GM21737 (cell line): ENCODE measurements around the gene PRKD1.
"Not testable (repeated sequence)": the region's sequence is repeated elsewhere in the genome, so short reads cannot be mapped to it uniquely, and the experiment has no call there.

Experiments used
- ATAC-seq: cut with Tn5 transposase; IDR thresholded peaks from one replicate; pipeline ENCODE4 v1.9.1; 2021; ENCODE audit warnings: mild to moderate bottlenecking, moderate library complexity; ENCODE audit not compliant: unreplicated experiment

PRKD1 gene

DNA sequence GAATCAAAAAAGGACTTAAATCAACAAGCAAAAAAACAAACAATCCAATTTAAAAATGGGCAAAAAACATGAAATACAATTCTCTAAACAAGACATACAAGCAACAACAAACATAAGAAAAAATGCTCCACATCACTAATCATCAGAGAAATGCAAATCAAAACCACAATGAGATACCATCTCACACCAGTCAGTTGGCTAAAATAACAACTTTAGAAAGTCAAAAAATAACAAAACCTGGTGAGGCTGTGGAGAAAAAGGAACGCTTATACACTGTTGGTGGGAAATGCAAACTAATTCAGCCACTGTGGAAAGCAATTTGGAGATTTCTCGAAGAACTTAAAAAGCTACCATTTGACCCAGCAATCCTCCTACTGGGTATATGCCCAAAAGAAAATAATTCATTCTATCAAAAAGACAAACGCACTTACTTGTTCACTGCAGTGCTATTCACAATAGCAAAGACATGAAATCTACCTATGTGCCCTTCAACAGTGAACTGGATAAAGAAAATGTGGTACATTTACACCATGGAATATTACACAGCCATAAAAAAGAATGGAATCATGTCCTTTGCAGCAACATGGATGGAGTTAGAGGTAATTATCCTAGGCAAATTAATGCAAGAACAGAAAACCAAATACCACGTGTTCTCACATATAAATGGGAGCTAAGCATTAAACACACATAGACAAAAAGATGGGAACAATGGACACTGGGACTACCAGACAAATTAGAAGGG is 26.9 kb downstream of the PRKD1 start:
- no peak for ATAC-seq

DNA sequence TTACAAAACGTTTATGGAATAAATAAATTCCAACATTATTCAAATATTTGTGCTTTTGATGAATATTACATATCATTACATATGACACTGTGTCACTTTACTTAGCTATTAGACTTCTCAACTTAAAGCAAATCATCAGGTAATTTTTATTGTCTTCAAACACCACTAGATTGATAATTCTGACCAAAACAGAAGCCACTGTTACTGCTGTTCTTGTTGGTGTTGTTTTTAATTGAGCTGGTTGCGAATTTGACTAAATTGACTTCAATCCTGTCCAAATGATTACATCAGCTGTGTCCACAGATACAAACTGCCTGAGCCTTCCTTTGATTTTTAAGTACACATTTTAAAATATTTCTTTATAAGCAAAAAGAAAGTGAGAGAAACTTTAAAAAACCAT is 29.2 kb downstream of the PRKD1 start:
- no peak for ATAC-seq

DNA sequence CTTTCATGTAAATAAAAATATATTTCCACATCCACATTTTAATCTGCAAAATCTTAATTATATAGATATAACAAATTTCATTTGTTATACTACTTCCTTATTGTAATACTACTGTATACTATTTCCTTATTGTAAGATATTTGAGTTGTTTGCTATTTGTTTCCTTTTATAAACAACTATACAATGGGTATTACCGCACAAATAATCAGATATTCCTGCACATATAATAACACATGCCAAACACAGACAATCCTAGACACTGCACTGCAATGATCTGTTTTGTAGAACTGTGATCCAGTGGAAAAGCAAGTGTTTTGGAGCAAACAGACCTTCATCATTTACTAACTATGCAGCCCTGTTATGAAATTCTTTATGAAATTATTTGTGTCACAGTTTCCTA is 30.5 kb downstream of the PRKD1 start:
- ATAC-seq = no peak

DNA sequence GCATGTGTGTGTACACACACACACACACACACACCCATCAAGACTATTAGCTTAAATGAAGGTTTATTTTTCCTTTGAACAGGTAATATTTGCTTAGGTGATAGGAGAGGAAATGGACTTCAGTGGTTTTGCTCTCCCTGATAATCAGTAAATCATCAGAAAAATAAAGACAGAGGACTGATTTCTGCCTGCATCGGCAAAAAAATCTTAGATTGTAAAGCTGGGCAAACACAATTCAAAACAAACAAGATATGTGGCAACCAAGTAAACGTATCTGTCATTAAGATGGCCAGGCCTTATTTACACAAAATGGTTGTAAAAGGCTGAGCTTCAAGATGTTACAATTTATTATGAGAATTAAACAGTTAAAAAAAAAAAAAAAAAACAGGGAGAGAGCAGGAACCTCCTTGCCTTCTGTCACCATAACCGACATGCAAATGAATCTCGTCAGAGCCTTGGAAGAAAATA is 31.3 kb downstream of the PRKD1 start:
- no peak for ATAC-seq

DNA sequence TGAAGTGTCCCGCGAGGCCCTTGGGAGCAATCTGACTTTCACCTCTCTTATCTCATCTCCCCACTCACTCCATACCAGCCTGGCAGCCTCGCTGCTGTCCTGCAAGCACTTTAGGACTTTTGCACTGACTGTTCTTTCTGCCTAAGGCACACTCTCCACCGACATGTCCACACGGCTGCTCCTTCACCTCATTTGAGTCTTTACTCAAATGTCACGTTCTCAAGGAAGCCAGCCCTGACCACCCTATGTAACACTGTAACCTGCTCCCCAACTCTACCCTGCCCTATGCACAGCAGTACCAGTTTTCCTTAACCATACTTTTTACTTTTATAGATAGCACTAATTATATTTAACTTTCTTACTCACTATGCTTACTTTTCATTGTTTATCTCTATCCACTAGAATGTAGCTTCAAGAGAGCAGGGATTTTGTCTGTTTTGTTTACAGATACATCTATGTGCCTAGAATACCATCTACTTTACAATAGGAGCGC is 32.0 kb downstream of the PRKD1 start:
- ATAC-seq = no peak

DNA sequence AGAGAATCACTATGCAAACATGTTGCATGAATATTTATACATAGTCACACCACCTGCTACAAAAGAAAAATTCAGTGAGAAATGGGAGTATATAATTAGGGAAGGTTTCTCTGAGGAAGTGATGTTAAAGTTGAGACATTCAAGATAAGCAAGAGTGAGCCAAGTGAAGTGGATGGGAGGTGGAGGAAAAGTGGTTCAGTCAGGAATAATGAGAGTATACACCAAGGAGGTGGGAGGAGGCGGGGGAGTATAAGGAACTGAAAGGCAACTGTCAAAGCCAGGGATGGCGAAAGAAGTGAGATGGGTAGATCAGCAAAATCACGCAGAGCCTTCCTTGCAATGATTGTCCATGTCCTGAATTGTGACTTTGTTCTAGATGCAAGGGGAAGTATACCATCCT is 33.7 kb downstream of the PRKD1 start:
- ATAC-seq = no peak

DNA sequence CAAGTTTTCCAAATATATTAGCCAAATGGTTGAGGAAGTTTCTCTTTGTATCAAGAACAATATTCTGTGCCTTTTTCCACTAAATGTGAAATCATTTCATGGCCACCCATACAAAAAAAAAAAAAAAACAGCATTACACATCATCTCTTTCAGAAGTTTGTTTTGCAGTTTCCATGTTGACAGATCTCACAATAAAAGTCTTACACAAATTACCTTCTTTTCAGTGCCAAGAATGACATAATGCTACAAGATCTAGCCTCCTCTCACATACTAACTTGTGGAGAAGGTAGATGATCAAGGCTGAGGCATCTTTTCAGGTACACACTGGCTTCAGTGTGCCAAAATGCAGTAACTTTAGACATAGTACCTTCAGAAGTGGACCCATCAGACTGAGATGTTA is 35.3 kb downstream of the PRKD1 start:
- ATAC-seq = no peak

DNA sequence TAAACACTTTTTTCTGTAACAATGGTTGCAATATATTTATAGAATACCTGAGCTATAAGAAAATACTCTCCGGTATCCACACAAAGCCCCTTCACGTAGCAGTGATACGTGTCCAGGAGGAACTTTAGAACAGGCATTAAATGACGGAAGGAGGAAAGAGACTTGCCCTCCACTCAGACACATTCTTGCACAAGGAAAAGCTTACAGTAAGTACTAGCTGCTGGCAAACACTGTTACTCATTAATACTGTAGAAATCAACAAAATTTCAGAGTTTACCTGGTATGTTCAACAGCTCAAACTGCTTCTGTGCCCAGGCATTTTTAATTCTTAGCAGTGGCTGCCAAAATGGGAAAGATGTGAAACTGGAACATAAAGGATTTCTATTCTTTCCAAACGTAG is 41.7 kb downstream of the PRKD1 start:
- no peak for ATAC-seq

DNA sequence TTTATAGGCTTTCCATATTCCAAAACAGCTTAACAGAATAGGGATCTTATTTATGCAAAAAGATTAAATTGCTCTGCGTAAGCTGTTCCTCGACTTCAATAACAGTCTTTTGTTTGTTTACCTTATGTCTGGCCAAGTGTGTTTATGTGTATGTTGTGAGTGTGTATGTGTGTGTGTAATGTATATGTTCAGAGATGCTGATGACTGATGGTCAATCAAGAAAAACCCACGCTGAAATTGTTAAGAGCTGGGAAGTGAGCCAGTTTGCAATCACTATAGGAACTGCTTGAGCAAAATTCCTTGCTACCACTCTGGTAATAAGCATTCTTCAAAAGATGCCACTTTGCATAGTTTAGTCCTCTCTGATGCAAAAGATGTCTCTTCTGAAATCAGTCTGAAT is 59.6 kb downstream of the PRKD1 start:
- ATAC-seq = no peak

DNA sequence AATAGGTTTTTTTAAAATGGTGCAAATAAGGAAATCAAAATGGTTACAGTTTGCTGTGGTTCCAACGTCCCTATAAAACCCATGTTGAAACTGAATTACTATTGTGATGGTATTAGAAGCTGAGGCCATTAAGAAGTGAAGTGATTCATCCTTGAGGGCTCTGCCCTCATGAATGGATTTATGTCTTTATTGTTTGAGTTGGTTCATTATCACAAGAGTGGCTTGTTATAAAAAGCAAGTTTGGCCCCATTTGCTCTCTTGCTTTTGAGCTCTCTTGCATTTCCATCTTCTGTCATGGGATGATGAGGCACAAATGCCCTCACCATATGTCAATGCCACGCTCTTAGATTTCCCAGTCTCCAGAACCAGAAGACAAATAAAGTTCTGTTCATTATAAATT is 62.3 kb downstream of the PRKD1 start:
- no peak for ATAC-seq

DNA sequence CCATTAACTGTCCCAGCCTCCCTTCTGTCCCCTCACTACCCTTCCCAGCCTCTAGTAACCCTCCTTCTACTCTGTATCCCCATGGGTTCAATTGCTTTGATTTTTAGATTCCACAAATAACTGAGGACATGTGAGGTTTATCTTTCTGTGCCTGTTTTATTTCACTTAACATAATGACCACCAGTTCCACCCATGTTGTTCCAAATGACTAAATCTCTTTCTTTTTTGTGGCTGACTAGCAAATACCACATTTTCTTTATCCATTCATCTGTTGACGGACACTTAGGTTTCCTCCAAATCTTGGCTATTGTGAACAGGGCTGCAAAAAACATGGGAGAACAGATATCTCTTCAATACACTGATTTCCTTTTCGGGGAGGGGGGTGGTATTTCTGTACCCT is 65.7 kb downstream of the PRKD1 start:
- no peak for ATAC-seq

DNA sequence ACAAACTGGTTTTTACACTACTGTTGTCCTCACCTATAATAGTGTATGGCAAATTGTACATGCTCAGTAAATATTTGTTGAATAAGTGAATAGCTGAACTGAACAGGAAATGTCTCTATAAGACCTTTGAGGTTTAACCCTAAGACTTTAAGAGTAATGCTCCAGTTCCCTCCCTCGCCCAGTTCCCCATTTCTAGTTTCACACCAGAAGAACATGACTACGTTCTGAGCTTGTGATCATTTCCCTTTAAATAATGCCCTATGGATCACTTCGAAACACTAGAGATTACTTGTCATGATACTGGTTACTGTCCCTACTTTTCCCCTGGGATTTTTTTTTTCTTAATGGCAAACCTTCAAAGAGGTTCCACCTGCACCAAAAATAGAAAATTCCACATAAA is 69.3 kb downstream of the PRKD1 start:
- peak; percentile 83 for ATAC-seq

DNA sequence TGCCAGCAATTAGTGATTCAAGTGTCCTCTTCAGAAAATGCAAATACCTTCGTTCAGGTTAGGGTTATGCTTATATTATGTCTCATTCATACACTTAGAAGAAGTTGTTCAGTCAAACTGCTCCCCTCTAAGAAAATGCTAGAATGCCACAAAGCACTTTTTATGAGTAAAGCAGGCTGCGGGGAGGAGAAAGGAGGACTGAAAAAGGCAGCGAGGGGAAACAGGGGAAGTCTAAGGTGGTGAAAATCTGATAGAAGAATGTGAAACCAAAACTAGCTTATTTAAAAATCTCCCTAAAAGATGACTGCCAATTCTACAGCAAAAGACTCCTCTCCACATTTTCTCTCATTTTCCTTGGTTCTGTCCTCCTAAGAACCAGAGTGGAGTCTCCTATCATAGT is 70.1 kb downstream of the PRKD1 start:
- peak; percentile 60 for ATAC-seq

DNA sequence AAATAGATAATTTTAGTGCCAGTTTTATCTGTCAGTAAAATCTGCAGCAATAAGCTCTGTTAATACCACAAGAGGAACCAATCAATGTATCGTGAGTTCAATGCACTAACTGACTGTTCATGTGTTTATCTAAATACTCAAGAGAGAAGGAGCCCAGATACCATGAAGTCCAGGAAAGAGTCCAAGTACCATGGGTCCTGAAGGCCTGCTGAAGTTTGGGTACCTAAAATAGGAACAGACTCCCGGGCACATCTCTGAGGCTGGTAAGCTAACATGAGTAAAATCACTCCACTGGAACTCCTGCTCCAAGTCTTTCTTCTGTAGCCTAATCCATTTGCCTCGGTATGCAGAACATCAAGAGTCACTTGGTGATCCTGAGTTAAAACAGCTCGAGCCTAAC is 71.1 kb downstream of the PRKD1 start:
- ATAC-seq = no peak

DNA sequence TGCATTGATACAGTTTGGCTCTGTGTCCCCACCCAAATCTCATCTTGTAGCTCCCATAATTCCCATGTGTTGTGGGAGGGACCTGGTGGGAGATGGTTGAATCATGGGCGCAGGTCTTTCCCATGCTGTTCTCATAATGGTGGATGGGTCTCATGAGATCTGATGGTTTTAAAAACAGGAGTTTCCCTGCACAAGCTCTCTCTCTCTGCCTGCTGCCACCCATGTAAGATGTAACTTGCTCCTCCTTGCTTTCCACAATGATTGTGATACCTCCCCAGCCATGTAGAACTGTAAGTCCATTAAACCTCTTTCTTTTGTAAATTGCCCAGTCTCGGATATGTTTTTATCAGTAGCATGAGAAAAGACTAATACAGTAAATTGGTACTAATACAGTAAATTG is 74.0 kb downstream of the PRKD1 start:
- not testable (repeated sequence) for ATAC-seq

DNA sequence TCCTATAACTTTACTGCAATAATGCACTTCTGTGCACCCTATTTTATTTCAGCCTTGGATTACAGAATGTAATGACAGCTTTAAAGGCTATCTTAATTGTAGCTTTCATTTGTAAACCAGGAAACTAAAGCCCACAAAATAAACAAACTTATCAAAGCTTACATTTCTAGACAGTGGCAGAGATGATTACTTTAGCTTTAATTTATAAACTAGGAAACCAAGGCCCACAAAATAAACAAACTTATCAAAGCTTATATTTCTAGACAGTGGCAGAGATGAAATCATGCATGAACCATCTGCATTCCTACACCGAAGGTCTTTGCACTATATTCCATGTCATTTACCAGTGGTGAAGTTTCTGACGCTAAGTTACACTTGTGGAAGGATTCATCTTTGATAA is 74.4 kb downstream of the PRKD1 start:
- no peak for ATAC-seq

DNA sequence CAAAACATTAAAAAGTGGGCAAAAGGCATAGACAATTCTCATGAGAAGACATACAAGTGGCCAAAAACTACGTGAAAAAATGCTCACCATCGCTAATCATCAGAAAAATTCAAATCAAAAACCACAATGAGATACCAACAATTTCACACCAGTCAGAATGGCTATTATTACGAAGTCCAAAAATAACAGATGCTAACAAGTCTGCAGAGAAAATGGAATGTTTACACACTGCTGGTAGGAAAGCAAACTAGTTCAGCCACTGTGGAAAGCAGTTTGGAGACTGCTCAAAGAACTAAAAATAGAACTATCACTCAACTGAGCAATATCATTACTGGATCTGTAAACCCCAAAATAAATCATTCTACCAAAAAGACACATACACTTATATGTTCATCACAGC is 76.2 kb downstream of the PRKD1 start:
- no peak for ATAC-seq

DNA sequence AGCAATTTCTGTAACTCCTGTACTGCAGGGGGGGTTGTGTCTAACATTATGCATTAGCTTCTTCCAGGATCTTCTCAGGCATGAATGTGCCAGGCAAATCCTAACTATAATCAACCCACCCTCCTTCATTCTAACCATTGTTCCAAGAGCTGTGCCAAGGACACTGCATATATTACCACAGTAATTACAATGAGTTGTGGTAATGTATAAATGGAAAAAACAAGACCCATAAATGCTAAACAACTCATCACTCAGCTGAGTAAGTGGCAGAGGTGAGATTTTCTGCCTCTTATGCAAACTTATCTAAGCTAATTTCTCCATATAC is 80.6 kb downstream of the PRKD1 start:
- no peak for ATAC-seq

DNA sequence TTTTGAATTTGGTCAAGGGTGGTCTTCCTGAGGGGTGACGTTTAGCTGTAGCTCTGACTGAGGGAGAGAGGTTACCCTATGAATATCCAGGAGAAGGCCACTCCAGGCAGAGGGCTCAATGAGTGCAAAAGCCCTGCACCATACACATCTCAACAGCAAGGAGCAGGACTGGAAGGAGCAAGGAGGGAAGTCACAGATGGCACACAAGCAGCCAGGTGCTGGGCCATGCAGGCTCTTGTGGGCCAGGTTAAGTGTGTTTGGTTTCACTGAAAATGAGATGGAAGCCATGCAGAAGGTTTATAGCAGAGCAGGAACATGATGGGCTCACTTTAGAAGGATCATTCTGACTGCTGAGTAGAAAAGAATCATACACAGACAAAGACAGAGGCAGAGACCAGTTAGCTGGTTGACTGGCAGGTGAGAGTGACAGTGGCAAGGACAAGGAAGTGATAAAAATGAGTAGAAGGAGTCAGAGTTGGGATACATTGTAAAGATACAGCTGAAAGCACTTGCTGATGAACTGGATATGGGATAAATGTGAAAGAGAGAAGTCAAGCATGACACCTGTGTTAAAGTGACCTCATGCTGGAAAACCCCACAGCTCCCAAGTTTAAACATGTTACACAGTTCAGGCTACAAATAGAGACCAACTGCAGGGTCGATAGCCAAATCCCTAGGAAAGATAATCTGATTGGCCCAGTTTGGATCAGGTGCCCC is 81.2 kb downstream of the PRKD1 start:
- no peak for ATAC-seq

DNA sequence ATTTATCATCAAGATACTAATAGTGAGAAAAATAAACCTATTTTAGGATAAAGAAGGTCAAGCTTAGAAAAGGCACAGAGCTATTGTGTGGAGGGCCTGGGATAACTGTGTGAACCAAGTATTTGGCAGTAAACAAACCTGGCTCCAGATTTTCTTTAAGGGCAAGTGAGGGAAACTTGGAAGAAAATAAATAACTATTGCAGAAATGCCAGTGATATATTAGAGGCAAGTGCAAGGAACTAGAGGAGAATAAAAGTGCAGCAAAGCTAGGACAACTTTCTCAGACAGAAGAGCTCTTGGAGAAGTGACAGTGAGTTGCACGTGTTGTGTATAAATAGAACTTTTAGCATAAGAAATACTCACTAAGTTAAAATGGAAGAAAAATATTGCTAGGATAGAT is 83.7 kb downstream of the PRKD1 start:
- no peak for ATAC-seq

DNA sequence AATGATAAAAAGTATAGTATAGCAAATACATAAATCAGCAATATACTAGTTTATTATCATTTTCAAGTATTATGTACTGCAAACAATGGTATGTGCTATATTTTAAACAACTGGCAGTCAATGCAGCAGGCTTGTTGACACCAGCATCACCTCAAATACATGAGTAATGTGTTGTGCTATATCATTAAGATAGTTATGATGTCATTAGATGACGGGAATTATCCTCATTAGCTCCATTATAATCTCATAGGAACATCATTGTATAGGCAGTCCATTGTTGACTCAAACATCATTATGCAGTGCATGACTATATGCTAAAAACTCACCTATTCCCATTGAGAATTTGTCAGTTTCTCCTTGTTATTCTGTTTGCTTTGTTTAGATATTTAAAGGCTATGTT is 85.4 kb downstream of the PRKD1 start:
- ATAC-seq = no peak

DNA sequence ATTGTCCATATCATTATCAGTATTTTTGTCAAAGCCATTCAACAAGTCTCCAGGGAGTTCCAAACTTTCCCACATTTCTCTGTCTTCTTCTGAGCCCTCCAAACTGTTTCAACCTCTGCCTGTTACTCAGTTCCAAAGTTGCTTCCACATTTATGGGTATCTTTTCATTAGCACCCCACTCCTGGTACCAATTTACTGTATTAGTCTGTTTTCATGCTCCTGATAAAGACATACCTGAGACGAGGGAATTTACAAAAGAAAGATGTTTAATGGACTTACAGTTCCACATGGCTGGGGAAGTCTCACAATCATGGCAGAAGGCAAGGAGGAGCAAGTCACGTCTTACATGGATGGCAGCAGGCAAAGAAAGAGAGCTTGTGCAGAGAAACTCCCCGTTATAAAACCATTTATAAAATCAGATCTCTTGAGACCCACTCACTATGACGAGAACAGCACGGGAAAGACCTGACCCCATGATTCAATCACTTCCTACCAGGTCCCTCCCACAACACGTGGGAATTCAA is 87.2 kb downstream of the PRKD1 start:
- ATAC-seq = not testable (repeated sequence)
